Mammary epithelial cell (primary cell): ENCODE results near the gene METTL2B.

Experiments used
- EZH2 ChIP-seq: IDR thresholded peaks from 2 replicates; pipeline ENCODE4 v1.6.1; 2012; ENCODE audit warnings: low read length, inconsistent platforms, borderline replicate concordance
- TF ChIP-seq, protein P1 (sequence below), 2 donors: IDR thresholded peaks in 1 of 2; conservative IDR thresholded peaks in 1 of 2; 2 replicates each; pipeline ENCODE4 v1.5.1; 2011 to 2012; ENCODE audit warnings: inconsistent platforms in 2 of 2, low read length in 2 of 2, mild to moderate bottlenecking in 2 of 2, control low read depth in 1 of 2, low read depth in 1 of 2; ENCODE audit not compliant: insufficient read depth in 1 of 2; ENCODE audit errors: extremely low read depth in 1 of 2

DNA sequence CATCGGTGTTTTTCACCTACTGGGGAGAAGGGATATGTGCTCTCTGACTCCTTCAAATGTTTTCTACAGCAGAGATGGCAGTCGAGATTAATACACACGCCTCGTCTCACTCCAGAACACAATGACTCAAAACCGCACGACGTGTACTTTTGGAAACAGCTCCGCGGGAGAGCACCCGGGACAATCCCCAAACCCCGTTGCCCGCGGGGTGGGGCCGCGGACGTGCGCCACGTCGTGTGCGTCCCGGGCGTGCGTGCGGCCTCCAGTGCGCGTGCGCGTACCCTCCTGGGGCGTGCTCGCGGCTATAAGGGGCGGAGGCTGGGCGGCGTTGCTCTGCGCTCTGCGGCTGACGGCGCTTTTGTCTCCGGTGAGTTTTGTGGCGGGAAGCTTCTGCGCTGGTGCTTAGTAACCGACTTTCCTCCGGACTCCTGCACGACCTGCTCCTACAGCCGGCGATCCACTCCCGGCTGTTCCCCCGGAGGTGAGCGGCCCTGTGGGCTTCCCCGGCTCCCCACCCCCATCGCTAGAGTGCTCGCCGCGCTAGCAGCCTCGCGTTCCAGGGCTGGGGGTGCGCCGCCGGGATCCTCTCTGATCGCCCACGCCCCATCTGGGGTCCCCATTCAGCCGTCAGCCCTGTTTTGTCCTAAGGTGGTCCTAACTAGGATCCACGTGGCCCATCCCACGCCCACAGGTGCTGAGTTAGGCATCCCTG is 20.8 kb upstream of the METTL2B start, which contains the start of gene HILPDA:
- TF ChIP-seq EZH2 = no peak
- TF ChIP-seq, protein P1, sequence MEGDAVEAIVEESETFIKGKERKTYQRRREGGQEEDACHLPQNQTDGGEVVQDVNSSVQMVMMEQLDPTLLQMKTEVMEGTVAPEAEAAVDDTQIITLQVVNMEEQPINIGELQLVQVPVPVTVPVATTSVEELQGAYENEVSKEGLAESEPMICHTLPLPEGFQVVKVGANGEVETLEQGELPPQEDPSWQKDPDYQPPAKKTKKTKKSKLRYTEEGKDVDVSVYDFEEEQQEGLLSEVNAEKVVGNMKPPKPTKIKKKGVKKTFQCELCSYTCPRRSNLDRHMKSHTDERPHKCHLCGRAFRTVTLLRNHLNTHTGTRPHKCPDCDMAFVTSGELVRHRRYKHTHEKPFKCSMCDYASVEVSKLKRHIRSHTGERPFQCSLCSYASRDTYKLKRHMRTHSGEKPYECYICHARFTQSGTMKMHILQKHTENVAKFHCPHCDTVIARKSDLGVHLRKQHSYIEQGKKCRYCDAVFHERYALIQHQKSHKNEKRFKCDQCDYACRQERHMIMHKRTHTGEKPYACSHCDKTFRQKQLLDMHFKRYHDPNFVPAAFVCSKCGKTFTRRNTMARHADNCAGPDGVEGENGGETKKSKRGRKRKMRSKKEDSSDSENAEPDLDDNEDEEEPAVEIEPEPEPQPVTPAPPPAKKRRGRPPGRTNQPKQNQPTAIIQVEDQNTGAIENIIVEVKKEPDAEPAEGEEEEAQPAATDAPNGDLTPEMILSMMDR (conservative IDR thresholded peaks at IDR 0.05 in 1 of 2, IDR thresholded peaks at IDR 0.05 in 1 of 2; ENCODE audit: extremely low read depth in 1 of 2, insufficient read depth in 1 of 2, low read depth in 1 of 2, low read length in 2 of 2) = no peak
